GM19239 (cell line): ENCODE results near the gene NDRG2.
A peak's percentile ranks its signal among the peaks of the same experiment; 100 is the strongest.

Experiments used
- DNase-seq: peaks from one replicate; pipeline ENCODE4 v3.0.0; 2011; ENCODE audit warnings: low spot score; ENCODE audit not compliant: insufficient read length
- FAIRE-seq: peaks from 2 replicates; lab custom pipeline; 2011; peaks lifted over from hg19 to GRCh38; lab: Jason Lieb, UNC

The NDRG2 gene

GRCh38 chr14:20980906-20981305 is 44.0 kb downstream of the NDRG2 start:
- FAIRE-seq (no peak), DNase-seq (no peak)

GRCh38 chr14:20978687-20979086 is 46.2 kb downstream of the NDRG2 start:
- DNase-seq: no peak
- FAIRE-seq: no peak

GRCh38 chr14:20976291-20976690 is 48.6 kb downstream of the NDRG2 start:
- FAIRE-seq (no peak), DNase-seq (no peak)

GRCh38 chr14:20973501-20973900 is 51.4 kb downstream of the NDRG2 start:
- DNase-seq (no peak), FAIRE-seq (no peak)

DNA sequence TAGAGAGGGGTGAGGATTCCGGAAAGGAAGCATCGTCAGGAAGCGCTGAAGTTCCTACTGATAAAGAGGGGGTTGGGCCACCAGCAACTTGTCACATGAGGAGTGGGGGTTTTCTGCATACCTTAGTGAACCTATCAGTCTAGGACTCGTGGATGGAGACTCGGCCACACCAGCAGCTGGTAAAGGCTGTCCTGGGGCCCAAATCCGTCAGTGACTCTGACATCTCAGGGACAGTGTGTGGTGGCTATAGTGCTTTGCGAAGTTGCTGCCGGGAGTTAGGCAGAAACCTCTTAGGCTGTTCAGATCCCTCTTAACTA is 53.2 kb downstream of the NDRG2 start:
- DNase-seq (no peak), FAIRE-seq (no peak)

GRCh38 chr14:20970983-20971704 is 53.7 kb downstream of the NDRG2 start:
- FAIRE-seq: peak; percentile 87
- peak; percentile 75 for DNase-seq

- no peak for FAIRE-seq
- no peak for DNase-seq
Measured at GRCh38 chr14:20970647-20970982, 54.2 kb downstream of the NDRG2 start.

DNA sequence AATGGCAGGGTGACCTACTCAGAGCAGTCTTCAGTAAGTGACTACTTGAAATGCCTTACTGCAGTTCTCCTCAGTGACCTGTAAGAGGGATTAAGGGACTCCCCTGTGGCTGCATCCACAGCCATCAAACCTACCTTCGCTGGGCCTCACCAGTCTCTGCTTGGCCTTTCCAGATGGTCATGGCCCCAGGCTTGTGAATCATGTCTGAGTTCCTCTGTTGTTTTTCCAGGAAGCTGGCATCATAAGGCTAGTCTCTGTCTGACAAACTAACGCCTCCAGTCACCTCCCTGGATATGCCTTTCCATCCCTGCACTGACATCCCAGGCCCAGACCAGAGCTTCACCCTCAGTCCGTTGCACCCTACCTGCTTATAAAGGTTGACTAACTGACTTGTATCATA is 55.5 kb downstream of the NDRG2 start:
- no peak for DNase-seq

More for the DNA sequence above, 55.5 kb downstream of the NDRG2 start:
- FAIRE-seq: no peak
